Activated T-cell treated with anti-CD3 and anti-CD28 coated beads, Interleukin-2, amount 50 U/mL, for 1 hour (primary cell): ENCODE data around the gene LRP1B.

Source experiments
- DNase-seq: peaks from one replicate; pipeline ENCODE4 v3.0.0-alpha.2; 2020

LRP1B gene

GRCh38 chr2:140862181-140862580 is 1268.6 kb downstream of the LRP1B start:
- DNase-seq: no peak

- DNase-seq: no peak
Measured at GRCh38 chr2:140861666-140862065, 1269.2 kb downstream of the LRP1B start.

GRCh38 chr2:140855471-140855870 is 1275.3 kb downstream of the LRP1B start:
- DNase-seq: no peak

- DNase-seq: no peak
Measured at GRCh38 chr2:140851258-140851981, 1279.4 kb downstream of the LRP1B start.

DNA sequence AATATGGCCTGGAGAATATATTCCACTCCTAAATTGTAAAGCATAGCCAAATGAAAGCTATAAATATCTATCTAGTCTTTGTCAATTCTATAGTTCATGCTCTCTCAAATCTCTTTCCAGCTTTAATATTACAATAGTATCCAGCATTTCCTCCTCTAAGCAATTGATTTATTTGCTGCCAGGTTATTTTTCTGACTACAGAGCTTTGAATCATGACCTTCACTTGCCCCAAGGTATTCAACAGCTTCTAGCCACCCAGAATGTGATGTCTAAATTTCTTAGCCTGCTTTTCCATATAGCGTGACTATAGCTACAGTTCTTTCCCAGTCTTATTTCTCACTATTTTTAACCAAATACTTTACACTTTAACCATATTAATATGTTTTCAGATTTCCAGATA is 1287.6 kb downstream of the LRP1B start:
- no peak for DNase-seq

GRCh38 chr2:140842110-140842509 is 1288.7 kb downstream of the LRP1B start:
- no peak for DNase-seq

DNA sequence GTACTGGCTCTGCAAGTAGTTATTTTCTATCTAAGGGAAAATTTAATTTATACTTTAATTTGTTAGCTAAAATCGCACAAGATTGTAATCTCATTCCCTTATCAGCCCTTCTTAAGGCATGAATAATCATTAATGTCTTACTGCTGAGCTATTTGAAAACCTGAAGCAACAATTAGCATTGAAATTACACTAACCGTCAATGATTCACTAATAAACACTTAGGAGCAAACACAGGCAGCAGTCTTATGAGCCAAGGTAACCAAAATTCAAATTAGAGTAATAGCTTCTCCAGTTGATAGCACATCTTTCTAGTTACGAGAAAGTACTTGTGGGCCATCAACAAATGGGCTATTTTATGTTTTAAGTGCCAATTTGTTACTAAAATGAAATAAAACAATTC is 1289.7 kb downstream of the LRP1B start:
- DNase-seq: no peak

DNA sequence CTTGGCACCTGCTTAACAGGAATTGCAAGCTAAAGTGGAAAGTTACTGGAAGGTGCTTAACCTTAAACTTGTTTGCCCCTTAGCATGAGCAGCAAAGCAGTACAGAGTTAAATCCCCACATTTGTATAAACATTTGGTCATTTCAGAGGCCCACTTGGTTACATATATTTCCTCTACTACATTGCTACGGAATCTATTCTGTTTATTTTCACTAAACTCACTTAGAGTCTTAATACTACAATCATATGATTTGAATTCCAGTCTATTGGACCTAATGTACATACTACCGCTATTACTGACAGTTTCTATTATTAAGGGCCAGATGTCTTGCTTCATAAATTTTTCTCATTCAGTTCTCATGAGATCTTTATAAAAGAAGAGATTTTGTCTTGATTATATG is 1294.0 kb downstream of the LRP1B start:
- DNase-seq: no peak

- no peak for DNase-seq
Measured at GRCh38 chr2:140835079-140835478, 1295.7 kb downstream of the LRP1B start.

DNA sequence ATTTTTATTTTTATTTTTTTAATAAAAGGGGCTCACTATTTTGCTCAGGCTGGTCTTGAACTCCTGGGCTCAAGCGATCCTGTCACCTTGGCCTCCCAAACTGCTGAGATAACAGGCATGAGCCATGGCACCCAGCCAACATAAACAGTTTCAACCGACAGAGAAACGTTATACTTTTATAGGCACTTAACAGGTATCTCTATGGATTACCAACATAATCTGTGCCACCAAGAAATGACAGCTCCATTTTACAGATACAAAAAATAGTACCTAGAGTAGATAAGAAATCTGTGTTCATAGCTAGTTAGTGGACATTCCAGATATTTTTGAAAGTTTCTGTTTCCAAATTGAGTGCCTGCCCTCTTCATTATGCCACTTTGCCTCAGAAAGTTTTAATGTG is 1316.7 kb downstream of the LRP1B start:
- no peak for DNase-seq

DNA sequence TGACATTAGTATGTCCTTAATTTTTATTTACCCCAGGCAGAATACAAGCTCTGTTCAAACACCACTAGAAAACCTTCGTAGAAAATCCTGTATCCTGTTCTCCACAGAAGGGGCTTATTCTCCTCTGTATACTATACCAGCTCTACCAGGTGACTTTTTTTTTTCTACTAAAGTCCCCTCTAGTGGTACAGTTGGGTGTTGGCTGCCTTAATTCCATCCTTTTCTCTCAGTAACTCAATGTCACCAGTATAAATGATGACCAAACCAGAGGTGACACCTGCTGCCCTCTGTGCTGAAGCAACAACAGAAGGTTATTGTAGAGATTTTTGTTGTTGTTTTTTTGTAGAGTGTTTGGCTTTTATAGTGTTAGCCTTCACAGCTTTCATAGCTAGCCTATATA is 1322.0 kb downstream of the LRP1B start:
- DNase-seq: no peak

- DNase-seq: no peak
Measured at GRCh38 chr2:140808211-140808610, 1322.6 kb downstream of the LRP1B start.

GRCh38 chr2:140804700-140805260 is 1326.0 kb downstream of the LRP1B start:
- DNase-seq: no peak

- DNase-seq: no peak
Measured at GRCh38 chr2:140801311-140801710, 1329.5 kb downstream of the LRP1B start.

DNA sequence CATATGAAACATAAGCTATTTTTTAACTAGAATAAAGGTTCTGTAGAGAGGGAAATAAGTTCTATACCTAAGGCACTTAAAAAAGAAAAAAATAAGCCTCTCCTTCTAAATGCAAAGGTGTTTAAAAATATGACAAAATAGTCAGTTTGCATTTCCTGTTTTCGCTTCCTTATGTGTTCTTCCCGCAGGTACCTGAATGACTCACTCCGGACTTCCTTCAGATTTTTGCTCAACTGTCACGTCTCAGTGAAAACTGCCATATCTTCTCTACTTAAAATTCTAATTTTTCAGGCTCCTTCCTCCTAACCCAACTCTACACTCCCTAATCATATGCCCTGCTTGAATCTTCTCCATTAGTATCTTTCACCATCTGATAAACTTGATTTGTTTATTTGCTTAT is 1333.1 kb downstream of the LRP1B start:
- DNase-seq: no peak

DNA sequence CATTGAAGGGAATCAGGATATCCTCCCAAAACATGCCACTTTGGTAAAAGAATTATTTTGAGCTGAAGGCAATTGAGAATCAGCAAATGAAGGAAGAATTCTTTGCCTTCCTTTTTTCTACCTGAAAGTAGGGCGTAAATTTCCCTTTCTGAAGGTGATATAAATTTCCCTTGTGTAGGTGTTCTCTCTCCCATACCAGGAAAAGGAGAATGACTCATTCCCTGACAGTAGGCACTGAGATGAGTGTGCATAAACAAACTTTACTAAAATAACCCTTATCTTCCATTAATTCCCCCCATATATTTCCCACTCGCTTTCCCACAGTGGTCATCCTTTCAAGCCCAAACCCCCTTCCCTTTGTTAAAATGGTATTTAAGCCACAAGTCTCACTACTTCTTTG is 1339.0 kb downstream of the LRP1B start:
- DNase-seq: no peak

GRCh38 chr2:140786585-140786984 is 1344.2 kb downstream of the LRP1B start:
- DNase-seq: no peak

DNA sequence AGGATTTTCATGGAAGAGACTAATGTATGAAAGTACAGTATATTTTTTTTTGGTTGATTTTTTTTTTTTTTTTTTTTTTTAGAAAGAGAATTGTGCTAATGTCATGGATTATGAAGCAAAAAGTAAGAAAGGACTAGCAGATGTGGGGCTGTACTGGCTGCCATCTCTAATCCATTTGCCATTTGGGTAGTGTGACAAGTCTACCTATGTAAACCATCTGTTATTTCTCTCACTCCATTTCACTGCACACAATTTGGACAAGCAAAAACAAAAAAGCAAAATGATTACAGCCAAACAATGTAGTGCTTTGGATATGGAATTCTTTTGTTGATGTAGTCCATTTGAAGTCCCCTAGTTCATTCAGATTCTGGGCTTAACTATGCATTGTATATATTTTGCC is 1355.4 kb downstream of the LRP1B start:
- no peak for DNase-seq

DNA sequence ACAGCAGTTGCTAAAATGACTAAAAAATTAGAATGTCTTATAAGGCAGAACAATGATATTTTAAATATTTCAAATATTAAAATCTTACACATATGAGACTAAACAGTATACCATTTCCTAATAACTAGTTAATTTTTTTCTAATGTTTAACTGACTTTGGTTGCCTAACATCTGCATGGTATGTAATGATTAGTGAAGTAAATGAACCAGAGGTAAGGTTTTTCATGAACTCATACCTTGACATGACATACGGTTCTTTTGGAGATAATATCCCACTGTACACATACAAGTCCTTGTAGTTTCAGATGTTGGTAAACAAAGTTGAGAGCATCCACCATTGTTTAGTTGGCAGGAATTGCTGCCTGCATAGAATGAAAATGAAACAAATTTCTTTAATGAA is 1360.2 kb downstream of the LRP1B start:
- no peak for DNase-seq

- no peak for DNase-seq
Measured at GRCh38 chr2:140761807-140762206, 1369.0 kb downstream of the LRP1B start.

DNA sequence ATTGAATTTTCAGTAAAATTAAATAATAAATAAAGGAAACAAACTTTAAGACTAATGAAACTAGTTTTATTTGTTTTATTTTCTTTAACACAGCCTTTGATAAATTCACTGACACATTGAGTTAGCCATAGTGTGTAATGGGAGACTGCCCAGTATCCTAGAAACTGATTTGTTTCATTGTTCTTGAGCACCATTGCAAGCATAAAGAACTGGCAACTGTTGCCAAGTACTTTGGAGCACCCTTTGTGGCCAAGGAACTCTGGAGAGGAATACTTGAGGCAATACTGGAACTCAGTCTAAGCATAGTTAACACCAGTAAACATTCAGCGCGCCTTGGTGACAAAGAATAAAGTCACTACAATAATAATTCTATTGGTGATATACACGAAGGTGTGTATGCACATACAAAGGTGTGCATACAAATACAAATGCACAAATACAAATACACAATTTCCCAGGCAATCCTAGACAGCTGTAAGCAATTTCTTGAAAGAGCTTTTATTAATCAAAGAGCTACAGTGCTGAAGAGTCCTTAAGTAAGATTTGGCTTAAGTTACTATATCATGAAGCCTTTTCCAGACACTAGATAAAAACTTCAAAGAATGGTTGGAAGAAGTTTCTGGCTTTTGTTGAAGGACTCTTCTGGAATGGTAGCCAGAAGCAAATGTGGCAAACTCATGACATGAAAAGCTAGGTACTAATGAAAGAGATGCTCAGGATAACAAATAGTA is 1371.2 kb downstream of the LRP1B start:
- no peak for DNase-seq

DNA sequence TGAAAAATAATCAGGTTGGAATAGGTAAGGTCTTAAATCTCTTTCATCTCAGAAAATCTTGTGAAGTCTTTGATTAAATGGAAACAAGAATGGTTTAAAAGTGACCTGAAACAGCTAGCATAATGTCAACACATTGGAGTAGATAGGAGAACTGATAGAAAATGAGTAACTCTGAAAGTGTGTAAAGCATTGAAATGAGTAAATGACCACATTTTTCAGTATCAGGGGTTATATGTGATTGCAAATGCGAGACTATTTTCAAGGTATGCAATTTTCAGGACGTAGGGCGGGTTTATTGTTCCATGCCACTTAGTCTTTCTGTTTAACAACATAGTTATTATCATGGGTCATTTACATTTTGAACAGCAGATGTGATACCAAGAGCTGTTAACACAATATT is 1383.2 kb downstream of the LRP1B start:
- no peak for DNase-seq

GRCh38 chr2:140747090-140747489 is 1383.7 kb downstream of the LRP1B start:
- no peak for DNase-seq

GRCh38 chr2:140744379-140744778 is 1386.4 kb downstream of the LRP1B start:
- no peak for DNase-seq
